ENCODE results near the gene TBXA2R. TPM values are rescaled to one million over a fixed set of nuclear protein-coding genes. Genes with fewer than 3 reads are reported as not detected.
"Not testable (repeated sequence)": the region's sequence is repeated elsewhere in the genome, so short reads cannot be mapped to it uniquely, and the experiment has no call there.

The TBXA2R gene
- total RNA-seq, 1 donor from 2014 or later, result 0.23 TPM

DNA sequence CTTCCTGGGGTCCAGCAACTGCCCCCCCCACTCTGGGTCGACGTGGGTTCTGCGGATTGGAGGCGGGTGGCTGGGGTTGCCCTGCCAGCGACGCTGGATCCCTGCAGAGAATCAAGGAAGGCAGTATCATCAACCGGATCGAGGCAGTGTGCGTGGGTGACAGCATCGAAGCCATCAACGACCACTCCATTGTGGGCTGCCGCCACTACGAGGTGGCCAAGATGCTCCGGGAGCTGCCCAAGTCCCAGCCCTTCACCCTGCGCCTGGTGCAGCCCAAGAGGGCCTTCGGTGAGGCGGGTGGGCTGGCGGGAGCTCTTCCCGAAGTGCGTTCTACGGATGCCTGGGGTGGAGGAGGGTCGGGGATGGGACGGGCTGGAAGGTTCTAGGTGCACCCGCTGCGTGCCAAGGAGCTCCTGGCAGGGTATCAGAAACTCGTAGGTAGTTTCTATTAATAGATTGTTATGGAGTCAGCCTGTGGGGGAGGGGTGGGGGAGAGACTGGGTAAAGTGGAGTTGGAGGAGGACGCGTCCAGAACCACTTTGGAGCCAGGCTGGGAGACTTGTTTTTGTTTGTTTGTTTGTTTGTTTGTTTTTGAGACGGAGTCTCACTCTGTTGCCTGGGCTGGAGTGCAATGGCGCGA, 19.8 kb downstream of the TBXA2R start:
- Mint-ChIP-seq H3K9me3 (peaks cover 3% of the 10 kb centered on the region), H3K27me3 (ENCODE audit: low read depth) (peaks cover 60% of the 10 kb centered on the region), H3K4me3 (no peak overlapping the region), H3K4me1 (no peaks in the 10 kb centered on the region), H3K36me3 (ENCODE audit: low read depth) (no peaks in the 10 kb centered on the region), H3K27ac (ENCODE audit: unreplicated experiment) (no peak overlapping the region)
- DNase-seq (ENCODE audit: low read depth, low spot score), result no peak
- TF ChIP-seq, protein P1, sequence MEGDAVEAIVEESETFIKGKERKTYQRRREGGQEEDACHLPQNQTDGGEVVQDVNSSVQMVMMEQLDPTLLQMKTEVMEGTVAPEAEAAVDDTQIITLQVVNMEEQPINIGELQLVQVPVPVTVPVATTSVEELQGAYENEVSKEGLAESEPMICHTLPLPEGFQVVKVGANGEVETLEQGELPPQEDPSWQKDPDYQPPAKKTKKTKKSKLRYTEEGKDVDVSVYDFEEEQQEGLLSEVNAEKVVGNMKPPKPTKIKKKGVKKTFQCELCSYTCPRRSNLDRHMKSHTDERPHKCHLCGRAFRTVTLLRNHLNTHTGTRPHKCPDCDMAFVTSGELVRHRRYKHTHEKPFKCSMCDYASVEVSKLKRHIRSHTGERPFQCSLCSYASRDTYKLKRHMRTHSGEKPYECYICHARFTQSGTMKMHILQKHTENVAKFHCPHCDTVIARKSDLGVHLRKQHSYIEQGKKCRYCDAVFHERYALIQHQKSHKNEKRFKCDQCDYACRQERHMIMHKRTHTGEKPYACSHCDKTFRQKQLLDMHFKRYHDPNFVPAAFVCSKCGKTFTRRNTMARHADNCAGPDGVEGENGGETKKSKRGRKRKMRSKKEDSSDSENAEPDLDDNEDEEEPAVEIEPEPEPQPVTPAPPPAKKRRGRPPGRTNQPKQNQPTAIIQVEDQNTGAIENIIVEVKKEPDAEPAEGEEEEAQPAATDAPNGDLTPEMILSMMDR (conservative IDR thresholded peaks at IDR 0.05), result no peak

DNA sequence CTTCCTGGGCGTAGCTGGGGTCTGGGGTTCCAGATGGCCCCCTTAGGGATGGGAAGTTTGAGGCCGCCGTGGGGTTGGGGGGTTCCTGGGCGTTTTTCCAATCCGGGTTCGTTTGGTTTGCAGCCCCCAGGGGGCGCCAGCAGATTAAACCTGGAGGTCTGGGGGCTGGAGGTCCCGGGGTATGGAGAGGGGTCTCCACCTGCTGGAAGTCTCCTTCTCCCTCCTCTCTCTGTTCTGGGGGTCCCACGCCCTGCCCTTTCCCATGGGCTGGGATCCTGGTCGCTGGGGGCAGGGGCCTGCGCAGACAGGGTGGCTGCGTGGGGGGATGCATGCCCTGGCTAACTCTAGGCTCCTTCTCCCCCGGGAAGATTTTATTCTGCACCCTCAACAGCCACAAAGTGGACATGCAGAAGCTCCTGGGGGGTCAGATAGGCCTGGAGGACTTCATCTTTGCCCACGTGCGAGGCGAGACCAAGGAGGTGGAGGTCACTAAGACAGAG, 20.5 kb downstream of the TBXA2R start:
- H3K27ac Mint-ChIP-seq (ENCODE audit: unreplicated experiment), result no peak overlapping the region
- TF ChIP-seq, protein P1 (conservative IDR thresholded peaks at IDR 0.05), result peak; percentile 62
- no peaks in the 10 kb centered on the region for H3K36me3 Mint-ChIP-seq (ENCODE audit: low read depth)
- DNase-seq (ENCODE audit: low read depth, low spot score), result peak; percentile 44
- H3K4me3 Mint-ChIP-seq, result no peak overlapping the region
- peaks cover 3% of the 10 kb centered on the region for H3K9me3 Mint-ChIP-seq
- H3K4me1 Mint-ChIP-seq, result no peaks in the 10 kb centered on the region
- H3K27me3 Mint-ChIP-seq (ENCODE audit: low read depth), result peaks cover 60% of the 10 kb centered on the region

DNA sequence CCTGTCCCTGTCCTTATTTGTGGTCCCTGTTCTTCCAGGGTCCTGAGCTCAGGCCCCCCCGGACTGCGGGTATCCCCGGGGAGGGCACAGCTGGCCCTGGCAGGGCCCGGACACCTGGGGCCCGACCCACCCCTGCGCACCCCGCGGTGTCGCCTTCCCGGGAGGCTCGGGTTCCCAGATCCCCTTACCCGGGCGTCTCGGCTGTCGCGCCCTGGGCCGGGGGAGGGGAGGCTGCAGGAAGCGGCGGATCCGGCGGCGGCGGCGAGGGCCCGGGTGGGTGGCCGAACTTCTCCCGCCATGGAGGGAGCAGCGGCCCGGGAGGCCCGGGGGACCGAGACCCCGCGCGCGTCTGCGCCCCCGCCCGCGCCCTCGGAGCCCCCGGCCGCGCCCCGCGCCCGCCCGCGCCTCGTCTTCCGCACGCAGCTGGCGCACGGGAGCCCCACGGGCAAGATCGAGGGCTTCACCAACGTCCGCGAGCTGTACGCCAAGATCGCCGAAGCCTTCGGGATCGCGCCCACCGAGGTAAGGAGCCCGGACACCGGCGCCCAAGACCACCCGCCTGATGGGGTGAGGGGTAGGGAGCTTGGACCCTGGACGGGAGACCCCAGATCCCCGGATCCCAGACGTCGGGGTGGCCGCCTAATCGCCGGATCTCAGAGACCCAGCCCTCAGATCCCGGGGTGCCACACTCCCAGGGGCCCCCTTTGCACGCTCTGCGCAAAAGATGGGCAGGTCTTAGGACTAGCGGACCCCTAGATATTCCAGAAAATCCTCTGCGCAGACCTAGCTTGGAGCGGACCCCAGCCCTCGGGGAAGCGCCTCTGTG, 21.2 kb downstream of the TBXA2R start, which contains the start of gene GIPC3:
TSS of gene GIPC3 (plus strand) at position 178 of the 826 bp plus-strand sequence. CDS start at position 298, 120 bp downstream.
- H3K4me3 Mint-ChIP-seq, result no peak within 1 kb of the TSS
- peaks cover 3% of the 10 kb centered on the region for H3K9me3 Mint-ChIP-seq
- DNase-seq (ENCODE audit: low read depth, low spot score), result no peak
- H3K27me3 Mint-ChIP-seq (ENCODE audit: low read depth), result peaks cover 62% of the 10 kb centered on the region
- no peaks in the 10 kb centered on the region for H3K36me3 Mint-ChIP-seq (ENCODE audit: low read depth)
- no peaks in the 10 kb centered on the region for H3K4me1 Mint-ChIP-seq
- TF ChIP-seq, protein P1 (conservative IDR thresholded peaks at IDR 0.05), result no peak
- no peak within 1 kb of the TSS for H3K27ac Mint-ChIP-seq (ENCODE audit: unreplicated experiment)

DNA sequence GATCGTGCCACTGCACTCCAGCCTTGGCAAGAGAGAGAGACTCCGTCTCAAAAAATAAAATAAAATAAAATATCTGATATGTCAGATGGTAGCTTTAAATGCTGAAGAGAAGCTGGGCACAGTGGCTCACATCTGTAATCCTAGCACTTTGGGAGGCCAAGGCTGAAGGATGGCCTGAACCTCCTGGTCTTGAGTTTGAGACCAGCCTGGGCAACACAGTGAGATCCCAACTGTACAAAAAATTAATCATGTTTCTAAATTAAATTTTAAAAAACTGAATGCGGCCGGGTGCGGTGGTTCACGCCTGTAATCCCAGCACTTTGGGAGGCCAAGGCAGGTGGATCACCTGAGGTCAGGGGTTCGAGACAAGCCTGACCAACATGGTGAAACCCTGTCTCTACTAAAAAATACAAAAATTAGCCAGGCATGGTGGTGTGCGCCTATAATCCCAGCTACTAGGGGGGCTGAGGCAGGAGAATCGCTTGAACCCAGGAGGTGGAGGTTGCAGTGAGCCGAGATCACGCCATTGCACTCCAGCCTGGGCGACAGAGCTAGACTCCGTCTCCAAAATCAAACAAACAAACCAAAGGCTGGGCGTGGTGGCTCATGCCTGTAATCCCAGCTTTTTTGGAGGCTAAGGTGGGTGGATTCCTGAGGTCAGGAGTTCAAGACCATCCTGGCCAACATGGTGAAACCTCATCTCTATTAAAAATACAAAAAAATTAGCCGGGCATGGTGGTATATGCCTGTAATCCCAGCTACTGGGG, 22.5 kb downstream of the TBXA2R start:
- H3K4me1 Mint-ChIP-seq; H3K9me3 Mint-ChIP-seq; H3K27ac Mint-ChIP-seq (ENCODE audit: unreplicated experiment); H3K4me3 Mint-ChIP-seq; DNase-seq (ENCODE audit: low read depth, low spot score); H3K36me3 Mint-ChIP-seq (ENCODE audit: low read depth): not testable (repeated sequence)
- H3K27me3 Mint-ChIP-seq (ENCODE audit: low read depth), result peaks cover 69% of the 10 kb centered on the region

DNA sequence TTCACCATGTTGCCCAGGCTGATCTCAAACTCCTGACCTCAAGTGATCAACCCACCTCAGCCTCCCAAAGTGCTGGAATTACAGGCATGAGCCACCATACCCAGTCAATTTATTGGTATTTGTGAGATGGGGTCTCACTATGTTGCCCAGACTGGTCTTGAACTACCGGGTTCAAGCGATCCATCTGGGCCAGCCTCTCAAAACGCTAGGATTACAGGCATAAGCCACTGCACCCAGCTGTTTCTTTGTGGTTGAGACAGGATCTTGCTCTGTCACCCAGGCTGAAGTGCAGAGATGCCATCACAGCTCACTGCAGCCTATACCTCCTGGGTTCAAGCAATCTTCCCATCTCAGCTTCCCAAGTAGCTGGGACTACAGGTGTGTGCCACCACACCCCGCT, 24.9 kb downstream of the TBXA2R start:
- H3K4me1 Mint-ChIP-seq; H3K36me3 Mint-ChIP-seq (ENCODE audit: low read depth); DNase-seq (ENCODE audit: low read depth, low spot score); H3K9me3 Mint-ChIP-seq; H3K27ac Mint-ChIP-seq (ENCODE audit: unreplicated experiment); H3K4me3 Mint-ChIP-seq: not testable (repeated sequence)
- peaks cover 56% of the 10 kb centered on the region for H3K27me3 Mint-ChIP-seq (ENCODE audit: low read depth)

DNA sequence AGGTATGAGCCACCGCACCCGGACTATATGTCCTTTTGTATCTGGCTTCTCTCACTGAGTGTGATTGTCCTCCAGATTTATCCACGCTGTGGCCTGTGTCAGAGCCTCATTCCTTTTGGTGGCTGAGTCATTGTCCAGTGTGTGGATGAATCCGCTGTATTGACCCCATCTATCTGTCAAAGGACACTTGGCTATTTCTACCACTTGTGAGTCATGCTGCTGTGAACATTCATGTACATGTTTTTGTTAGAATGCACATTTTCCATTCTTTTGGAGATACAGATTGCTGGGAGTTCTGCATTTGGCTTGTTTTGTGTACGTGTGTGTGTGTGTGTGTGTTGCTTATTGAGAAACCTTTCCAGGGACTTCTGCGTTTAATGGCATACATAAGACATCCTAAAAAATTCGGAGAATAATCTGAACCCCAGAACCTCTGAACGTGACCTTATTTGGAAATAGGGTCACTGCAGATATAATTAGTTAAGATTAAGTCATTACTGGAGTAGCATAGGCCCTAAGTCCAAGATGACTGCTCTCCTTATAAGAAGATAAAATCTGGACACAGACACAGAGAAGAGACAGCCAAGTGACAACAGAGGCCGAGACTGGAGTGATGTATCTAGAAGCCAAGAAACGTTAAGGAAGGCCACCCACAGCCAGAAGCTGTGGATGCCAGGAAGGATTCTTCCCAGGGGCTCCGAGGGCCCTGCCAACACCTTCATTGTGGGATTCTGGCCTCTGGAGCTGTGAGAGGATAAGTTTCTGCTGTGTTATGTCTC, 26.3 kb downstream of the TBXA2R start:
- H3K27ac Mint-ChIP-seq (ENCODE audit: unreplicated experiment), result no peak overlapping the region
- peaks cover 7% of the 10 kb centered on the region for H3K4me1 Mint-ChIP-seq
- H3K27me3 Mint-ChIP-seq (ENCODE audit: low read depth), result peaks cover 54% of the 10 kb centered on the region
- H3K36me3 Mint-ChIP-seq (ENCODE audit: low read depth), result peaks cover 2% of the 10 kb centered on the region
- H3K9me3 Mint-ChIP-seq, result no peaks in the 10 kb centered on the region
- TF ChIP-seq, protein P1 (conservative IDR thresholded peaks at IDR 0.05), result no peak
- peak overlapping the region; percentile 50 for H3K4me3 Mint-ChIP-seq
- DNase-seq (ENCODE audit: low read depth, low spot score), result no peak
